Activated CD4-positive, alpha-beta T cell treated with anti-CD3 and anti-CD28 coated beads, Interleukin-2, amount 10 ng/mL, durations not matched to agents 7 days and 5 days (primary cell): ENCODE measurements around the gene PAM16. TPM values are rescaled to one million over a fixed set of nuclear protein-coding genes. Genes with fewer than 3 reads are reported as not detected.
"Not testable (repeated sequence)": the region's sequence is repeated elsewhere in the genome, so short reads cannot be mapped to it uniquely, and the experiment has no call there.

Experiments
- CTCF ChIA-PET: fragments of 350-600 bp; sonication (Branson Sonifier 250); formaldehyde crosslinking; loops from one replicate; lab custom pipeline; 2021; ENCODE audit warnings: antibody characterized with exemption; lab: Charles Lee
- POLR2A ChIA-PET: fragments of 350-600 bp; sonication (Branson Sonifier 250); formaldehyde crosslinking; loops from one replicate; lab custom pipeline; 2021; ENCODE audit warnings: antibody characterized with exemption; lab: Charles Lee
- DNase-seq: peaks from one replicate; pipeline ENCODE4 v3.0.0-alpha.2; 2020
- H3K27ac Mint-ChIP-seq: one replicate; pipeline ENCODE4 v1.8.0; 2021; ENCODE audit warnings: mild to moderate bottlenecking, moderate library complexity, mixed read lengths
- H3K27me3 Mint-ChIP-seq: one replicate; pipeline ENCODE4 v1.8.0; 2021; ENCODE audit warnings: mixed read lengths
- H3K36me3 Mint-ChIP-seq: one replicate; pipeline ENCODE4 v1.8.0; 2021; ENCODE audit warnings: low read depth, mixed read lengths
- H3K4me1 Mint-ChIP-seq: one replicate; pipeline ENCODE4 v1.8.0; 2021; ENCODE audit warnings: mixed read lengths
- H3K4me3 Mint-ChIP-seq: one replicate; pipeline ENCODE4 v1.8.0; 2021; ENCODE audit warnings: mild to moderate bottlenecking, moderate library complexity, mixed read lengths
- H3K9me3 Mint-ChIP-seq: one replicate; pipeline ENCODE4 v1.8.0; 2021; ENCODE audit warnings: mixed read lengths
- total RNA-seq, 2 experiments: library from RNA; stranded (reverse); gene quantifications; one replicate each; pipeline ENCODE4 v1.2.3, GENCODE V29; 2021

PAM16 gene
- 10 to 100 TPM; 35.1 to 39.3 TPM for total RNA-seq

GRCh38 chr16:4350787-4351659, at the start of gene PAM16:
Gene PAM16, minus strand, starts transcription at chr16:4351321. Its CDS starts 87 bp downstream, at chr16:4351234.
- Mint-ChIP-seq H3K4me3 (peak within 1 kb of the TSS; percentile 96), H3K9me3 (no peaks in the 10 kb centered on the region), H3K36me3 (peaks cover 12% of the 10 kb centered on the region), H3K4me1 (peaks cover 26% of the 10 kb centered on the region), H3K27ac (peak within 1 kb of the TSS; percentile 94), H3K27me3 (no peaks in the 10 kb centered on the region)
- peak; percentile 97 for DNase-seq
- ChIA-PET POLR2A (no interaction called here), CTCF (interaction anchor here (0.5 to 2.1 kb wide), 6 partner anchors 11 to 105 kb away, joined by 3 to 8 read pairs (median 3); no protein-coding TSS in a partner anchor)

GRCh38 chr16:4399001-4399730, 48.0 kb upstream of the PAM16 start:
- ChIA-PET CTCF (interaction anchor here (1.2 kb wide), 1 partner anchor 11 kb away, joined by 3 read pairs; no protein-coding TSS in a partner anchor), POLR2A (no interaction called here)
- H3K9me3 Mint-ChIP-seq, result no peaks in the 10 kb centered on the region
- no peaks in the 10 kb centered on the region for H3K27me3 Mint-ChIP-seq
- H3K4me3 Mint-ChIP-seq, result no peak overlapping the region
- peaks cover 44% of the 10 kb centered on the region for H3K36me3 Mint-ChIP-seq
- no peak for DNase-seq
- H3K27ac Mint-ChIP-seq, result no peak overlapping the region
- H3K4me1 Mint-ChIP-seq, result peaks cover 2% of the 10 kb centered on the region

GRCh38 chr16:4395055-4395726, 44.1 kb upstream of the PAM16 start:
- peaks cover 27% of the 10 kb centered on the region for H3K36me3 Mint-ChIP-seq
- POLR2A ChIA-PET, result no interaction called here
- no peak for DNase-seq
- no peaks in the 10 kb centered on the region for H3K27me3 Mint-ChIP-seq
- no peak overlapping the region for H3K4me3 Mint-ChIP-seq
- H3K4me1 Mint-ChIP-seq, result no peaks in the 10 kb centered on the region
- CTCF ChIA-PET, result no interaction called here
- H3K27ac Mint-ChIP-seq, result no peak overlapping the region
- no peaks in the 10 kb centered on the region for H3K9me3 Mint-ChIP-seq

- DNase-seq, H3K4me1 Mint-ChIP-seq, POLR2A ChIA-PET, H3K9me3 Mint-ChIP-seq, H3K27ac Mint-ChIP-seq, H3K27me3 Mint-ChIP-seq, H3K4me3 Mint-ChIP-seq: not testable (repeated sequence)
- CTCF ChIA-PET, result interaction anchor here (1.4 to 1.6 kb wide), 2 partner anchors 9 to 140 kb away, joined by 3 to 6 read pairs; no protein-coding TSS in a partner anchor
- H3K36me3 Mint-ChIP-seq, result peaks cover 20% of the 10 kb centered on the region
Measured at GRCh38 chr16:4393850-4394249, 42.7 kb upstream of the PAM16 start.

- Mint-ChIP-seq H3K4me1 (no peaks in the 10 kb centered on the region), H3K36me3 (peaks cover 20% of the 10 kb centered on the region), H3K27ac (no peak overlapping the region), H3K4me3 (no peak overlapping the region), H3K9me3 (no peaks in the 10 kb centered on the region), H3K27me3 (no peaks in the 10 kb centered on the region)
- POLR2A ChIA-PET, result no interaction called here
- DNase-seq, result no peak
- CTCF ChIA-PET, result interaction anchor here (0.6 to 1.6 kb wide), 3 partner anchors 9 to 139 kb away, joined by 3 to 6 read pairs (median 3); no protein-coding TSS in a partner anchor
Measured at GRCh38 chr16:4393240-4393600, 42.1 kb upstream of the PAM16 start.

- Mint-ChIP-seq H3K27ac (no peak overlapping the region), H3K27me3 (no peaks in the 10 kb centered on the region), H3K36me3 (peaks cover 20% of the 10 kb centered on the region), H3K4me3 (no peak overlapping the region), H3K9me3 (no peaks in the 10 kb centered on the region), H3K4me1 (no peaks in the 10 kb centered on the region)
- DNase-seq, result no peak
- ChIA-PET POLR2A (no interaction called here), CTCF (interaction anchor here (0.5 to 1.6 kb wide), 4 partner anchors 10 to 148 kb away, joined by 3 to 6 read pairs (median 4); no protein-coding TSS in a partner anchor)
Measured at GRCh38 chr16:4392382-4393239, 41.5 kb upstream of the PAM16 start.

- no peak overlapping the region for H3K4me3 Mint-ChIP-seq
- no peaks in the 10 kb centered on the region for H3K4me1 Mint-ChIP-seq
- peaks cover 24% of the 10 kb centered on the region for H3K36me3 Mint-ChIP-seq
- H3K9me3 Mint-ChIP-seq, result no peaks in the 10 kb centered on the region
- ChIA-PET POLR2A (no interaction called here), CTCF (interaction anchor here (0.5 to 1.3 kb wide), 3 partner anchors 14 to 148 kb away, joined by 3 to 5 read pairs (median 3); no protein-coding TSS in a partner anchor)
- H3K27ac Mint-ChIP-seq, result no peak overlapping the region
- peak; percentile 17 for DNase-seq
- no peaks in the 10 kb centered on the region for H3K27me3 Mint-ChIP-seq
Measured at GRCh38 chr16:4391631-4392381, 40.7 kb upstream of the PAM16 start.

GRCh38 chr16:4390266-4391260, 39.4 kb upstream of the PAM16 start:
- peak overlapping the region; percentile 46 for H3K27ac Mint-ChIP-seq

GRCh38 chr16:4389051-4389955, 38.2 kb upstream of the PAM16 start:
- no peak overlapping the region for H3K27ac Mint-ChIP-seq
- H3K36me3 Mint-ChIP-seq, result peaks cover 17% of the 10 kb centered on the region
- CTCF ChIA-PET, result interaction anchor here (0.6 to 1.8 kb wide), 5 partner anchors 10 to 604 kb away, joined by 3 to 5 read pairs (median 3); no protein-coding TSS in a partner anchor
- H3K27me3 Mint-ChIP-seq, result no peaks in the 10 kb centered on the region
- POLR2A ChIA-PET, result no interaction called here
- no peaks in the 10 kb centered on the region for H3K9me3 Mint-ChIP-seq
- peaks cover 2% of the 10 kb centered on the region for H3K4me1 Mint-ChIP-seq
- no peak for DNase-seq
- H3K4me3 Mint-ChIP-seq, result no peak overlapping the region

More at GRCh38 chr16:4390266-4391260, 39.4 kb upstream of the PAM16 start:
- no peaks in the 10 kb centered on the region for H3K9me3 Mint-ChIP-seq
- POLR2A ChIA-PET, result no interaction called here
- no peaks in the 10 kb centered on the region for H3K4me1 Mint-ChIP-seq
- no peaks in the 10 kb centered on the region for H3K27me3 Mint-ChIP-seq
- peaks cover 18% of the 10 kb centered on the region for H3K36me3 Mint-ChIP-seq
- no peak for DNase-seq
- CTCF ChIA-PET, result interaction anchor here (0.9 to 1.8 kb wide), 2 partner anchors 13 to 50 kb away, joined by 5 read pairs; no protein-coding TSS in a partner anchor
- H3K4me3 Mint-ChIP-seq, result no peak overlapping the region
